Right atrium auricular region (tissue), 2 donors: ENCODE data around the gene ALDH1L2. TPM values are rescaled to one million over a fixed set of nuclear protein-coding genes. Genes with fewer than 3 reads are reported as not detected.

ENCODE experiments used
- DNase-seq: peaks from one replicate; pipeline ENCODE4 v3.0.0-alpha.2; 2019; ENCODE audit warnings: low spot score
- H3K27ac ChIP-seq, 2 donors: fragments of 200-600 bp; sonication (generic); 1 replicate in 1 of 2; 2 replicates in 1 of 2; pipeline ENCODE4 v1.5.1; 2016 to 2019
- H3K27me3 ChIP-seq, 2 donors: fragments of 200-600 bp; sonication (generic); one replicate each; pipeline versions ENCODE4 v1.5.1 to v1.6.0; 2017 to 2019
- H3K36me3 ChIP-seq: fragments of 200-600 bp; sonication (generic); one replicate; pipeline ENCODE4 v1.5.1; 2016
- H3K4me1 ChIP-seq, 2 donors: fragments of 200-600 bp; sonication (generic); one replicate each; pipeline versions ENCODE4 v1.5.1 to v1.6.0; 2017 to 2019
- H3K4me3 ChIP-seq, 2 donors: fragments of 200-600 bp; sonication (generic); 1 replicate in 1 of 2; 2 replicates in 1 of 2; pipeline ENCODE4 v1.5.1; 2017 to 2019; ENCODE audit warnings: mild to moderate bottlenecking in 1 of 2, moderate library complexity in 1 of 2
- H3K9me3 ChIP-seq, 2 donors: fragments of 200-600 bp; sonication (generic); one replicate each; pipeline ENCODE4 v1.5.1; 2019
- total RNA-seq, 2 donors: library from RNA; depleted of rRNA; stranded (reverse); fragments of >200 nt; gene quantifications; one replicate each; pipeline ENCODE4 v1.1.0, GENCODE V29; 2016
- TF ChIP-seq, protein P1 (sequence below), 2 donors: fragments of 200-600 bp; sonication (generic); IDR thresholded peaks; one replicate each; pipeline ENCODE4 v1.5.1; 2019; ENCODE audit warnings: antibody characterized with exemption in 2 of 2

Gene ALDH1L2
- total RNA-seq, 2 donors from 2014 or later: 1.2 to 2.5 TPM

DNA sequence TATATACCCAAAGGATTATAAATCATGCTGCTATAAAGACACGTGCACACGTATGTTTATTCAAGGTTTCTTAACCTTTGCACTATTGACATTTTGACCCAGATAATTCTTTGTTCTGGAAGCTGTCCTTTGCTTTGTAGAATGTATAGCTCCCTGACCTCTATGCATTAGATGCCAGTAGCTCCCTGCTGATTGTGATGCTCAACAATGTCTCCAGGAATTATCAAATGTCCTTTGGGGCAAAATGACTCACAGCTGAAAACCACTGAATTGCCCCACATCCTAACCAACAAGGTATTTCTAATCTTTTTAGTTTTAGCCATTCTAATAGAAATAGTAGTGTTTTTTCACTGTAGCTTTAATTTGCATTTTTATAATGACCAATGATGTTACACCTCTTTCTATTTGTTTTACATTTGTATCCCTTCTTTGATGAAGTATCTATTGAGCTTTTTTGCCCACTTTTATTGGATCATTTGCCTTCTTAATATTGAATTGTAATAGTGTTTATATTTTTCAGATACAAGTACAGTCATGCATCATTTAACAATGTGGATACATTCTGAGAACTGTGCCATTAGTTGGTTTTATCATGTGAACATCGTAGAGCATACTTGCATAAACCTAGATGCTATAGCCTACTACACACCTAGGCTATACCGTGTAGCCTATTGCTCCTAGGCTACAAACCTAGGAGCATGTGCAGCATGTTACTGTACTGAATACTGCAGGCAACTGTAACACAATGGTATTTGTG lies 108.5 kb downstream of the ALDH1L2 start:
- Histone ChIP-seq H3K9me3 (no peaks in the 10 kb centered on the region), H3K4me3 (no peak overlapping the region), H3K27ac (no peak overlapping the region), H3K4me1 (no peaks in the 10 kb centered on the region), H3K27me3 (no peaks in the 10 kb centered on the region), H3K36me3 (no peaks in the 10 kb centered on the region)
- TF ChIP-seq, protein P1, sequence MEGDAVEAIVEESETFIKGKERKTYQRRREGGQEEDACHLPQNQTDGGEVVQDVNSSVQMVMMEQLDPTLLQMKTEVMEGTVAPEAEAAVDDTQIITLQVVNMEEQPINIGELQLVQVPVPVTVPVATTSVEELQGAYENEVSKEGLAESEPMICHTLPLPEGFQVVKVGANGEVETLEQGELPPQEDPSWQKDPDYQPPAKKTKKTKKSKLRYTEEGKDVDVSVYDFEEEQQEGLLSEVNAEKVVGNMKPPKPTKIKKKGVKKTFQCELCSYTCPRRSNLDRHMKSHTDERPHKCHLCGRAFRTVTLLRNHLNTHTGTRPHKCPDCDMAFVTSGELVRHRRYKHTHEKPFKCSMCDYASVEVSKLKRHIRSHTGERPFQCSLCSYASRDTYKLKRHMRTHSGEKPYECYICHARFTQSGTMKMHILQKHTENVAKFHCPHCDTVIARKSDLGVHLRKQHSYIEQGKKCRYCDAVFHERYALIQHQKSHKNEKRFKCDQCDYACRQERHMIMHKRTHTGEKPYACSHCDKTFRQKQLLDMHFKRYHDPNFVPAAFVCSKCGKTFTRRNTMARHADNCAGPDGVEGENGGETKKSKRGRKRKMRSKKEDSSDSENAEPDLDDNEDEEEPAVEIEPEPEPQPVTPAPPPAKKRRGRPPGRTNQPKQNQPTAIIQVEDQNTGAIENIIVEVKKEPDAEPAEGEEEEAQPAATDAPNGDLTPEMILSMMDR (IDR thresholded peaks at IDR 0.05): no peak
- DNase-seq: no peak

DNA sequence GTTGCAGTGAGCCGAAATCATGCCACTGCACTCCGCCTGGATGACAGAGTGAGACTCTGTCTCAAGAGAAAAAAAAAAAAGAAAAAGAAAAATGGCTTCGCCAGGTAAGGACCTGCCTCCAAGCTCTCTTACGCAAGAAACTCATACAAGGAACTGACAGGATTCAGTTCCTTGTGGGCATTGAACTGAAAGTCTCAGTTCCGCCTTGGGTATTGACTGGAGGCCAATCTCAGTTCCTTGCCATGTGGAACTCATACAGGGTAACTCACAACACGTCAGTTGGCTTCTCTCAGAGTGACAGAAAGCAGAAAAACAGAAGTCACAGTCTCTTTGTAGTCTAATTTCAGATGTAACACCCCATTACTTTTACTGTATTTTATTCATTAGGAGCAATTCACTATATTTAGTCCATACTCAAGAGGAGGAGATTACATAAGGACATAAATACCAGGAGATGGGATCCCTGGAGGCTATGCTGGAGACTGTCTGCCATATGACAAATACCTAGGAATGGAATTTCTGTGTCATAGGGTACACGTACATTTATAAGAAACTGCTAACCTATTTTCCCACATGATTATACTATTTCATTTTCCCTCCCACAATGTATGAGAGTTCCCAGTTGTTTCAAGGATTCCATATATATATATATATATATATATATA lies 109.5 kb downstream of the ALDH1L2 start:
- TF ChIP-seq, protein P1 (IDR thresholded peaks at IDR 0.05): no peak
- Histone ChIP-seq H3K27ac (no peak overlapping the region), H3K4me1 (no peaks in the 10 kb centered on the region), H3K27me3 (no peaks in the 10 kb centered on the region), H3K36me3 (no peaks in the 10 kb centered on the region), H3K4me3 (no peak overlapping the region), H3K9me3 (no peaks in the 10 kb centered on the region)
- DNase-seq: no peak

DNA sequence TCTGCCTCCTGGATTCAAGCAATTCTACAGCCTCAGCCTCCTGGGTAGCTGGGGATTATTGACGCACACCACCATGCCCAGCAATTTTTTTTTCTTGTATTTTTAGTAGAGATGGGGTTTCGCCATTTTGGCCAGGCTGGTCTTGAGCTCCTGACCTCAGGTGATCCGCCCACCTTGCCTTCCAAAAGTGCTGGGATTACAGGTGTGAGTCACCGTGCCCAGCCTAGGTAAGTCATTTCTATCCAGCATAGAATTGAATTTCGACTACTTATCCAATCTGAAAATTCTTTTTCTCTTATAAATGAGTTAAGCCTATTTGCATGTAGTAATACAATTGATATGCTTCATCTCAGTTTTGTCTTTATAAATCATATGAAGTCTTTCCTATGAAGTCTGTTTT lies 111.0 kb downstream of the ALDH1L2 start:
- H3K36me3 ChIP-seq: no peaks in the 10 kb centered on the region
- TF ChIP-seq, protein P1 (IDR thresholded peaks at IDR 0.05): no peak
- H3K4me3 ChIP-seq: no peak overlapping the region
- no peaks in the 10 kb centered on the region for H3K27me3 ChIP-seq
- no peak overlapping the region for H3K27ac ChIP-seq
- no peak for DNase-seq
- no peaks in the 10 kb centered on the region for H3K9me3 ChIP-seq
- H3K4me1 ChIP-seq: no peaks in the 10 kb centered on the region

DNA sequence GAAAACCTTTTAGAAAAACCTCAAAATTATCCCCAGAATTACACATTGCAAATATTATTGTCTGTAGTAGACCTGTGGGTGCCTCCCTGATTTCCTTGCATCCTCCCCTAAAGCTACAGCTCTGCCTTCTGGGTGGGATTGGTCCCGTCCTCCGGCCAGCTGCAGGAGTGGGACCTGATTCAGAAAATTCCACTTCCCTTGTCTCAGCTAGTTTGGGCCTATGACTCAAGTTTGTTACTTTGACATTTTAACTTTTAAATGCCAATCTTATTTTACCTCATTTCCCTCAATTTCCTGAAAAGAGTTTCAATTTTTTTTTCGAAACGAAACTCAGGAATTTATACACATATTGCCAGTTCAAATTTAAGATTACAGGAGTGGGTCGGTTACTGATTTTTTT lies 113.0 kb downstream of the ALDH1L2 start:
- Histone ChIP-seq H3K27ac (no peak overlapping the region), H3K4me3 (no peak overlapping the region), H3K27me3 (no peaks in the 10 kb centered on the region), H3K4me1 (no peaks in the 10 kb centered on the region), H3K9me3 (no peaks in the 10 kb centered on the region), H3K36me3 (no peaks in the 10 kb centered on the region)
- no peak for DNase-seq
- TF ChIP-seq, protein P1 (IDR thresholded peaks at IDR 0.05): no peak

Other genes starting within 250 kb of the ALDH1L2 start
- 10 to 100 TPM; 12.0 to 17.5 TPM for gene SLC41A2, start 126.2 kb downstream of the ALDH1L2 start, total RNA-seq
- gene NOPCHAP1, start 98.1 kb downstream of the ALDH1L2 start, total RNA-seq: 1 to 10 TPM; 1.9 to 3.7 TPM
- 10 to 100 TPM; 19.5 to 23.8 TPM for gene WASHC4, start 23.3 kb upstream of the ALDH1L2 start, total RNA-seq
- 10 to 100 TPM; 13.1 to 30.3 TPM for gene APPL2, start 151.7 kb upstream of the ALDH1L2 start, total RNA-seq
- gene C12orf75, start 246.2 kb upstream of the ALDH1L2 start, total RNA-seq: 1 to 10 TPM; 2.1 to 2.7 TPM